GM12892 (cell line): Measurements from ENCODE around the gene DCAKD.

Source experiments
- DNase-seq: peaks from one replicate; pipeline ENCODE4 v3.0.0; 2011; ENCODE audit not compliant: insufficient read length
- FAIRE-seq: peaks from 2 replicates; lab custom pipeline; 2011; peaks lifted over from hg19 to GRCh38; lab: Jason Lieb, UNC
- POLR2A ChIP-seq: IDR thresholded peaks from 2 replicates; pipeline ENCODE4 v1.6.1; 2011; ENCODE audit warnings: low read depth, low read length, control low read depth
- POLR2AphosphoS5 ChIP-seq: IDR thresholded peaks from 2 replicates; pipeline ENCODE4 v1.6.1; 2011; ENCODE audit warnings: low read depth, low read length, control low read depth
- TAF1 ChIP-seq: IDR thresholded peaks from 2 replicates; pipeline ENCODE4 v1.6.1; 2011; ENCODE audit warnings: low read depth, mild to moderate bottlenecking, control low read depth, low read length, borderline replicate concordance

Gene DCAKD

DNA sequence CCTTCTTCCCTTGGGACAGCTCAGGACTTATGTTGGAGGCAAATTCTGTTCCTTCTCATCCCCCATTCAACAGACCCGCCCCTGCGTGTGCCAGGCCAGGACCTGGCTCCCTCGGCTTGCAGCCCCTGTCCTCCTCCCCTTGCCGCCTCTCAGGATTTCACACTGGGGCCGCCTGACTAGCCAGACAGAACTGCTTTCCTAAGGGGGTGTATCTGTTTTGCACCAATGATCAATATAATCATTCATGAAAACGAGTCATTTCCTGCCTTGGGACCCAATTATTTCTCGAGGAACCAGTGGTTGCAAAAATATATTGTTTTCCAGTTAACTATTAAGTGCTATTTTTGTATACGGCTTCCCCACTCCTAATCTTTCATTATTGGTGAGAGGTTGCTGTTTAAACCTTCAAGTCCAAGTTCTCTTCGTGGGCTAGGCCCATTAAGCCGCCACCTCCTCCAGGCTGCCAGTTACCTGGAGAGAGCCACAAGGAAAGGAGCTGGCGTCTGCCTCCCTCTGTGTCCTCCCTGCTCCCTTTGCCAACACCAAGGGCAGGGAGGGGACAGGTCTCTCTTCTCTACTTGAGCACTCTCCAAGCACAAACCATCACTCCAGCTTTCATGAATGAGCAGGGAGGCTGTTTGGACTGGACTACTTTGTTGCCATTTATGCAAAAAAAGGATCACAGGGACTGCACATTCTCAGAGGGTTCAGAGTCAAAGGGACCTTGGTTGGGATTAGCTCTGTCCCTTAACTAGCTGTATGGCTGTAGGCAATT, 8.9 kb downstream of the DCAKD start:
- TF ChIP-seq TAF1: no peak
- no peak for TF ChIP-seq POLR2A
- TF ChIP-seq POLR2AphosphoS5: no peak
- no peak for FAIRE-seq
- DNase-seq: no peak

GRCh38 chr17:45040459-45040858, 11.0 kb downstream of the DCAKD start:
- no peak for FAIRE-seq
- no peak for DNase-seq
- TF ChIP-seq POLR2A: no peak
- TF ChIP-seq POLR2AphosphoS5: no peak

- DNase-seq (no peak), FAIRE-seq (peak; percentile 51)
- TF ChIP-seq POLR2A (no peak), TAF1 (no peak), POLR2AphosphoS5 (no peak)
Measured at GRCh38 chr17:45038728-45039634, 12.5 kb downstream of the DCAKD start.

DNA sequence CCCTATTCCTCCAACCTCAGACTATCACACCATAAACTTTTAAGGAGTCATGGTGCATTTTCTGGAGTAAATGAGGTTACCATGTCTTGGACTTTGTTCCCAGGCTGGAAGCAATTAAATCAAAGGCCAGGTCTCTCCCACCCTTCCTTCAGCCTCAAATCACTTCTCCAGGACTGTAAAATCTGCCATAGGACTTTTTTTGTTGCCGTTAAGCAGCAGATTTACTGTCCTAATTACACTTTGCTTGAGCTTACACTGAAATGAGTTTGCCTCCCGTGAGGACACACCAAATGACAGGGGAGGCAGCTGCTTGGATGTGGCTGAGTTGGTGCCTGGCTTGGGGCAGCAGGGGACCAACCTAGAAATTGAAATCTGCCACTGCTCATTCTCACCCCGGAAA, 14.7 kb downstream of the DCAKD start:
- DNase-seq (no peak), FAIRE-seq (no peak)
- no peak for TF ChIP-seq POLR2AphosphoS5
- no peak for TF ChIP-seq TAF1
- TF ChIP-seq POLR2A: no peak

- DNase-seq (no peak), FAIRE-seq (no peak)
- TF ChIP-seq POLR2AphosphoS5: no peak
Measured at GRCh38 chr17:45035848-45036247, 15.6 kb downstream of the DCAKD start.

GRCh38 chr17:45034599-45034998, 16.8 kb downstream of the DCAKD start:
- TF ChIP-seq POLR2AphosphoS5: no peak
- no peak for TF ChIP-seq TAF1
- TF ChIP-seq POLR2A: no peak
- DNase-seq: no peak
- FAIRE-seq: no peak

DNA sequence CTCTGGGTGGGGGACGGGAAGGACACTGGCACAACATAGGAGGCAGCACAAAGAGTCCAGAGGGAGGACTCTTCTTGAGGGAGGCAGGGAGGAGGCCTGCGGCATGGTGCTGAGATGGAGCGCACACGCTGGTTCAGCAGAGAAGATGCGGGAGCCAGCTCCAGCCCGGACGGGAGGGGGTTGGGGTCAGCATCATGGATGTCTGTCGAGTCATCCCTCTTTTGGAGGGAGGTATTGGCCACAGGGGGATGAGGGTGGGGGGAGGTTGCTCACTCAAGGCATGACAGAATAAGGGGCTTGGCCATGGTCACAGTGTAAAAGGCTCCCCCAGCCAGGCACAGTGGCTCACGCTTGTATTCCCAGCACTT, 19.3 kb downstream of the DCAKD start:
- TF ChIP-seq TAF1 (no peak), POLR2A (no peak), POLR2AphosphoS5 (no peak)
- no peak for DNase-seq
- FAIRE-seq: no peak

GRCh38 chr17:45031231-45032173, 19.9 kb downstream of the DCAKD start:
- FAIRE-seq: no peak
- no peak for DNase-seq
- TF ChIP-seq POLR2AphosphoS5 (no peak), TAF1 (no peak), POLR2A (no peak)

GRCh38 chr17:45030733-45031132, 20.7 kb downstream of the DCAKD start:
- DNase-seq (no peak), FAIRE-seq (no peak)
- no peak for TF ChIP-seq POLR2AphosphoS5
- no peak for TF ChIP-seq TAF1
- no peak for TF ChIP-seq POLR2A

DNA sequence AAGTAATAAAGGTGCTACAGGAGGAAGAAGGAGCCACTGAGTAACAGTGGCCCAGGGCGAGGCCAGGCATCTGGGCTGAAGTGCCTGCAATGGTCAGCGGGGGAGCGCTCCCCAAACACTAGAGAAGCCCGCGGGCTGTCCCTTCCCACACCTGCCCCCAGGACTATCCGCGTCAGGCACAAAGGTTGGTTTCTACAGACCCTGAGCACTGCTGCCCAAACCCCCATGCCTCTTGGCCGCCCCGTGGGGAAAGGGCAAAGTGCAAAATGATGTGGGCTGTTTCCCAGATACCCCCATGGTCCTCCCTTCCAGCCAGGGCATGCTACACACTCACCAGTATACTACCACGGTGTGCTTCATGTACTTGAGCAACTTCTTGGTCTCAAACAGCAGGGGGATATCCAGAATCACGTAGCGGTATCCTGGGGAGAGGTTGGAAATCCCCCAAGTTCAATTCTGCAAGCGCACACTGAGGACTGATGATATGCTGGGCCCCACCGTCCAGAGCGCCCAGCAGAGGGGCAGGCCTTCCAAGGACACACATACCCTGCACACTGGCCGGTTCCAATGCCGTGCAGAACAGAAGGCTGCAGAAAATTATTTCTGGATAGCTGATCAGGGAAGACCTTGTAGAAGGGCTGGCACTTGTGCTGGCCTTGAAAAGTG, 21.5 kb downstream of the DCAKD start:
- peak; percentile 93 for FAIRE-seq
- no peak for TF ChIP-seq POLR2AphosphoS5
- TF ChIP-seq POLR2A: no peak
- TF ChIP-seq TAF1: no peak
- no peak for DNase-seq
